Measurements from ENCODE around the gene DUSP22.
"Not testable (repeated sequence)": the region's sequence is repeated elsewhere in the genome, so short reads cannot be mapped to it uniquely, and the experiment has no call there.

DUSP22 gene

GRCh38 chr6:280775-281468, 11.4 kb upstream of the DUSP22 start:
- no peak for DNase-seq

- DNase-seq = no peak
These were observed 10.7 kb upstream of the DUSP22 start for GRCh38 chr6:281469-282103.

GRCh38 chr6:282177-282866, 10.0 kb upstream of the DUSP22 start:
- no peak for DNase-seq

GRCh38 chr6:282867-283416, 9.3 kb upstream of the DUSP22 start:
- no peak for DNase-seq

GRCh38 chr6:284486-284885, 7.8 kb upstream of the DUSP22 start:
- DNase-seq = no peak

- DNase-seq = no peak
These were observed 7.1 kb upstream of the DUSP22 start for GRCh38 chr6:285030-285771.

GRCh38 chr6:285902-286301, 6.4 kb upstream of the DUSP22 start:
- DNase-seq = not testable (repeated sequence)

GRCh38 chr6:286681-287488, 5.4 kb upstream of the DUSP22 start:
- DNase-seq = no peak

GRCh38 chr6:287489-287860, 4.8 kb upstream of the DUSP22 start:
- no peak for DNase-seq

- DNase-seq = no peak
These were observed 3.4 kb upstream of the DUSP22 start for GRCh38 chr6:288866-289265.

- DNase-seq = no peak
These were observed 2.0 kb upstream of the DUSP22 start for GRCh38 chr6:290111-290922.

- DNase-seq = no peak
These were observed 1.0 kb upstream of the DUSP22 start for GRCh38 chr6:291204-291696.

GRCh38 chr6:292506-293192, 362 bp downstream of the DUSP22 start:
- no peak for DNase-seq

GRCh38 chr6:293193-294174, 1.2 kb downstream of the DUSP22 start:
- no peak for DNase-seq

- no peak for DNase-seq
These were observed 2.6 kb downstream of the DUSP22 start for GRCh38 chr6:294656-295565.

GRCh38 chr6:296151-297122, 4.2 kb downstream of the DUSP22 start:
- no peak for DNase-seq
